MCF 10A (cell line): ENCODE results near the gene CMPK2. TPM values are rescaled to one million over a fixed set of nuclear protein-coding genes. Genes with fewer than 3 reads are reported as not detected.

ENCODE experiments used
- BruUV-seq: library from RNA; stranded (reverse); fragments of 400-500 nt; replicated peaks from 2 replicates; lab custom pipeline; 2021; lab: Mats Ljungman, UMichigan
- CTCF ChIA-PET: fragments of 300-600 bp; sonication (Branson Sonifier 250); formaldehyde crosslinking; extraction: SDS; loops from one replicate; lab custom pipeline; 2021; ENCODE audit warnings: antibody characterized with exemption, inconsistent platforms; lab: Yijun Ruan, JAX
- POLR2A ChIA-PET: fragments of 300-600, 350-650 bp; sonication (Branson Sonifier 250); formaldehyde crosslinking; extraction: SDS; loops from one replicate; lab custom pipeline; 2020; ENCODE audit warnings: antibody characterized with exemption, inconsistent platforms; lab: Yijun Ruan, JAX
- DNase-seq: peaks from one replicate; pipeline ENCODE4 v3.0.0-alpha.2; 2018; ENCODE audit not compliant: unreplicated experiment
- H3K27ac Mint-ChIP-seq: one replicate; pipeline ENCODE4 v1.8.0; 2022; ENCODE audit warnings: mild to moderate bottlenecking, low read depth, mixed read lengths; ENCODE audit not compliant: unreplicated experiment
- H3K27me3 Mint-ChIP-seq: one replicate; pipeline ENCODE4 v1.8.0; 2022; ENCODE audit warnings: mixed read lengths; ENCODE audit not compliant: insufficient read depth, unreplicated experiment
- H3K36me3 Mint-ChIP-seq: one replicate; pipeline ENCODE4 v1.8.0; 2022; ENCODE audit warnings: mild to moderate bottlenecking, moderate library complexity, mixed read lengths; ENCODE audit not compliant: insufficient read depth, unreplicated experiment
- H3K4me1 Mint-ChIP-seq: one replicate; pipeline ENCODE4 v1.8.0; 2022; ENCODE audit warnings: mixed read lengths; ENCODE audit not compliant: insufficient read depth, unreplicated experiment
- H3K4me3 Mint-ChIP-seq: one replicate; pipeline ENCODE4 v1.8.0; 2022; ENCODE audit warnings: mild to moderate bottlenecking, moderate library complexity, mixed read lengths; ENCODE audit not compliant: unreplicated experiment
- H3K9me3 Mint-ChIP-seq: one replicate; pipeline ENCODE4 v1.8.0; 2022; ENCODE audit warnings: mixed read lengths; ENCODE audit not compliant: unreplicated experiment
- intact Hi-C: fragments of 100-400 bp; cut with micrococcal nuclease; formaldehyde crosslinking; loops from 2 replicates; pipeline ENCODE4 v1.14.1; 2022
- total RNA-seq: library from RNA; stranded (reverse); gene quantifications from 2 replicates; pipeline ENCODE4 v1.2.3, GENCODE V29; 2022
- TF ChIP-seq, protein P1 (sequence below): fragments of 200-600 bp; IDR thresholded peaks from one replicate; pipeline ENCODE4 v1.8.0; 2022; ENCODE audit warnings: antibody characterized with exemption, mild to moderate bottlenecking; ENCODE audit not compliant: unreplicated experiment

Gene CMPK2
- total RNA-seq, 1 experiment from 2014 or later, result 0.40 TPM

- no peak within 1 kb of the TSS for H3K27ac Mint-ChIP-seq
- H3K4me1 Mint-ChIP-seq, result no peaks in the 10 kb centered on the region
- ChIA-PET CTCF (interaction anchor here (1.2 to 4.0 kb wide), 3 partner anchors 11 to 18 kb away, joined by 3 to 26 read pairs (median 3); partner anchors contain the start of gene CMPK2), POLR2A (interaction anchor here (0.9 to 2.0 kb wide), 2 partner anchors 10 to 11 kb away, joined by 4 to 6 read pairs; partner anchors contain the start of gene CMPK2)
- BruUV-seq, result no TSS peak
- peak; percentile 81 for DNase-seq
- TF ChIP-seq, protein P1, sequence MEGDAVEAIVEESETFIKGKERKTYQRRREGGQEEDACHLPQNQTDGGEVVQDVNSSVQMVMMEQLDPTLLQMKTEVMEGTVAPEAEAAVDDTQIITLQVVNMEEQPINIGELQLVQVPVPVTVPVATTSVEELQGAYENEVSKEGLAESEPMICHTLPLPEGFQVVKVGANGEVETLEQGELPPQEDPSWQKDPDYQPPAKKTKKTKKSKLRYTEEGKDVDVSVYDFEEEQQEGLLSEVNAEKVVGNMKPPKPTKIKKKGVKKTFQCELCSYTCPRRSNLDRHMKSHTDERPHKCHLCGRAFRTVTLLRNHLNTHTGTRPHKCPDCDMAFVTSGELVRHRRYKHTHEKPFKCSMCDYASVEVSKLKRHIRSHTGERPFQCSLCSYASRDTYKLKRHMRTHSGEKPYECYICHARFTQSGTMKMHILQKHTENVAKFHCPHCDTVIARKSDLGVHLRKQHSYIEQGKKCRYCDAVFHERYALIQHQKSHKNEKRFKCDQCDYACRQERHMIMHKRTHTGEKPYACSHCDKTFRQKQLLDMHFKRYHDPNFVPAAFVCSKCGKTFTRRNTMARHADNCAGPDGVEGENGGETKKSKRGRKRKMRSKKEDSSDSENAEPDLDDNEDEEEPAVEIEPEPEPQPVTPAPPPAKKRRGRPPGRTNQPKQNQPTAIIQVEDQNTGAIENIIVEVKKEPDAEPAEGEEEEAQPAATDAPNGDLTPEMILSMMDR, result no peak
- H3K4me3 Mint-ChIP-seq, result peak within 1 kb of the TSS; percentile 66
- H3K36me3 Mint-ChIP-seq, result no peaks in the 10 kb centered on the region
- intact Hi-C loops, result no loop called here
- peaks cover 7% of the 10 kb centered on the region for H3K9me3 Mint-ChIP-seq
- peaks cover 53% of the 10 kb centered on the region for H3K27me3 Mint-ChIP-seq
Observed at GRCh38 chr2:6877402-6878304, 11.9 kb upstream of the CMPK2 start, which contains the start of gene RSAD2. RSAD2 (plus strand) TSS chr2:6877777; CDS start chr2:6877801, 24 bp downstream.

GRCh38 chr2:6876309-6876708 is 10.6 kb upstream of the CMPK2 start:
- no peak overlapping the region for H3K27ac Mint-ChIP-seq
- ChIA-PET POLR2A (interaction anchor here (0.5 to 2.0 kb wide), 3 partner anchors 8 to 1750 kb away, joined by 4 to 6 read pairs (median 4); partner anchors contain the start of gene CMPK2), CTCF (interaction anchor here (0.6 to 4.0 kb wide), 2 partner anchors 9 to 517 kb away, joined by 5 to 26 read pairs; partner anchors contain the start of gene CMPK2)
- intact Hi-C loops, result no loop called here
- peaks cover 7% of the 10 kb centered on the region for H3K9me3 Mint-ChIP-seq
- TF ChIP-seq, protein P1, result no peak
- no peak for DNase-seq
- no TSS peak for BruUV-seq
- no peak overlapping the region for H3K4me3 Mint-ChIP-seq
- no peaks in the 10 kb centered on the region for H3K4me1 Mint-ChIP-seq
- peaks cover 56% of the 10 kb centered on the region for H3K27me3 Mint-ChIP-seq
- no peaks in the 10 kb centered on the region for H3K36me3 Mint-ChIP-seq

DNA sequence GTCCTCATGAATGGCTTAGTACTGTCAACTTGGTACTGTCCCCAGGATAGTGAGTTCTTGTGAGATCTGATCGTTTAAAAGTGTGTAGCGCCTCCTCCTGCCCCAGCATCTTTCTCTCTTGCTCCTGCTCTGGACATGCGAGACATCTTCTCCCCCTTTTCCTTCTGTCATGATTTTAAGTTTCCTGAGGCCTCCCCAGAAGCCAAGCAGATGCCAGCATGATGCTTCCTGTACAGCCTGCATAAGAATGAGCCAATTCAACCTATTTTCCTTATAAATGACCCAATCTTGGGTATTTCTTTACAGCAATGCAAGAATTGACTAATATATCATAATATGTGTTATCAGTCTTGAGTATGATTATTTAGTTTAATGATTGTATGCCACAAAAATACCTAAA is 8.3 kb upstream of the CMPK2 start:
- Mint-ChIP-seq H3K27ac (no peak overlapping the region), H3K27me3 (peaks cover 42% of the 10 kb centered on the region), H3K4me3 (no peak overlapping the region), H3K36me3 (no peaks in the 10 kb centered on the region), H3K9me3 (peaks cover 7% of the 10 kb centered on the region), H3K4me1 (no peaks in the 10 kb centered on the region)
- TF ChIP-seq, protein P1, result no peak
- POLR2A ChIA-PET, result no interaction called here
- CTCF ChIA-PET, result no interaction called here
- no peak for DNase-seq
- intact Hi-C loops, result no loop called here
- BruUV-seq, result no TSS peak

- Mint-ChIP-seq H3K36me3 (no peaks in the 10 kb centered on the region), H3K27me3 (peaks cover 28% of the 10 kb centered on the region), H3K4me1 (no peaks in the 10 kb centered on the region), H3K4me3 (no peak overlapping the region), H3K27ac (no peak overlapping the region), H3K9me3 (peaks cover 7% of the 10 kb centered on the region)
- ChIA-PET POLR2A (no interaction called here), CTCF (interaction anchor here (0.5 to 1.4 kb wide), 4 partner anchors 47 to 764 kb away, joined by 3 to 7 read pairs (median 4); no protein-coding TSS in a partner anchor)
- no peak for DNase-seq
- TF ChIP-seq, protein P1, result no peak
- no TSS peak for BruUV-seq
- intact Hi-C loops, result no loop called here
Observed at GRCh38 chr2:6872394-6872793, 6.7 kb upstream of the CMPK2 start.
